Middle frontal gyrus (tissue), 1 donor: ENCODE data around the gene HNRNPC.
"Not testable (repeated sequence)": the region's sequence is repeated elsewhere in the genome, so short reads cannot be mapped to it uniquely, and the experiment has no call there.

Experiments
- DNase-seq: peaks from one replicate; pipeline ENCODE4 v3.0.0-alpha.2; 2015; ENCODE audit warnings: low spot score; ENCODE audit errors: extremely low spot score

Gene HNRNPC

DNA sequence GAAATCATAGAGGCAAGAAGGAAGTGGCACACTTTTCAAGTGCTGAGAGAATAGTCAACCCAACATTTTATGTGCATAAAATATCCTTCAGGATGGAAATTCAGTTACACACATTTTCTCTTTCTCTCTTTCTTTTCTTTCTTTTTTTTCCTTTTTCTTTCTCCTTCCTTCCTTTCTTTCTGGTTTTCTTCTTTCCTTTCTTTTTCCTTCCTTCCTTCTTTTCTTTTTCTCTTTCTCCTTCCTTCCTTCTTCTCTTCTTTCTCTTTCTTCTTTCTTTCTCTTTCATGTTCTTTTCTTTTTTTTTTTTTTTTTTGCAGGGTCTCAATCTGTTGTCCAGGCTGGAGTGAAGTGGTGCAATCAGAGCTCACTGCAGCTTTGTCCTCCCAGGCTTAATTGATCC lies 74.6 kb downstream of the HNRNPC start:
- DNase-seq: no peak

DNA sequence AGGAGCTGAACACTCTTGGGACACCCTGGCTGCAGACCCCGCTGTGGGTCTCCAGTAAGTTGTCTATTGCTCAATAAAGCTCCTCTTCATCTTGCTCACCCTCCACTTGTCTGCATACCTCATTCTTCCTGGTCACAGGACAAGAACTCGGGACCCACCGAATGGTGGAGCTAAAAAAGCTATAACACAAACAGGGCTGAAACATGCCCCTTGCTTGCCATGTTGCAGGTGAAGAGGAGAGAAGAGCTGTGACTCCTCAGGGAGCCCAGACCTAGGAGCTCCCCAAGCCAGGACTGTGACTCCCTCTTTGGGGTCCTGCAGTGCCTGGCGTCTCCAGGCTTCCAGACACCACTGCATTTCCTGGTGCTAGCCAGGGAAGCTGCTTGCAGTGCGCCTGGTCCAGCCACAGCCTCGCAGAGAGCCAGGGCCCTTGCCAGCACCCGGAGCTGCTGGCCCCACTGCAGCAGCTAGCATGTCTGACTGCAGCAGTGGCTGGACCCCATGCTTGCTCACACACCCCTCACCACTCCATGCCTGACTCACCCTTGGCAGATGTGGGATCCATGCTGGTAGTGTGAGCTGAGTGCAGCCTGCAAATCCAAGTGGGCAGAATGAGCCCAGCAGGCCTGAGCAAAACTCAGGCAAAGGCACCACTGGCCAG lies 76.2 kb downstream of the HNRNPC start:
- no peak for DNase-seq

DNA sequence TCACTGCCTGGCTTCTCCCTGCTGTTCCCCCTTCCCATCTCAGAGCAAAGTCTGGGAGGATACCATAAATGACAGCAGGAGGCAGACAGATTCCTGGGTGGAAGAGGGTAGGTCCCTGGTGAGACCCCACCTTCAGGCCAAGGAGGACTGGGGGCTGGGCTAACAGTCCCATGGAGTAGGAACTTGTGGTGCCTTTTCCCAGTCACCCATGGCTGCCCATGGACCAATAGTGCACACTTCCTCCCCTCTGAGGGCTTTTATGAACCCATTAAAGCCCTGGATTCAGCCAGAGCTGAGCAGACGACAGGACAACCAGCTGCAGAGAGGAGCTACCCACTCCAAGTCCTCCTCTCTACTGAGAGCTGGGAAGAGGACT lies 76.8 kb downstream of the HNRNPC start:
- DNase-seq: no peak

DNA sequence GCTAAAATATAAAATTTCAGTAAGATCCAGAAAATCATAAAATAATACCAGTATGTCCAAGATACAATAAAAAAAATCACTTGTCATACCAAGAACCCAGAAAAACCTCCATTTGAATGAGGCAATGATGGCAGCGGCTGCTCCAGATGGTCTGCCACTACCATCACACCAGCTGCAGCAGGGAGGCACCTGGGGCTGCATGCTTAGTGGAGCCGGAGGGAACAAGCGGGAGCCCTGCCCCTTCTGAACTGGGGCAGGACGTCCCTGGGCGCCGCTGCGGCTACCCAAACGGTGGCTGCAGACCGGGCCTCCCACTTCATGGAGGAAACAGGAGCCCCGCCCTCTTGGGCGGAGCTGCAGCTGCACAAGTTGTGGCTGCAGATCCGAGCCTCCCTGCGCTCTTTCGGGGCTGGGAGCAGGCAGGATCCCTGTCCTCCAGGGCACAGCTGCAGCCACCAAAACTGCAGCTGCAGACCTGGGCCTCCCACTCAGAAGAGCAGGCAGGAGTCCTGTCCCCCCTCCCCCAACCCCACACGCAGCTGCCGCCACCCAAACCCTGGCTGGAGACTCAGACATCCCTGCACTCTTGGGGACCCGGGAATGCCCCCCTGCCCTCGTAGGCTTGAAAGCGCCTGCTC lies 77.3 kb downstream of the HNRNPC start:
- peak; percentile 30 for DNase-seq

DNA sequence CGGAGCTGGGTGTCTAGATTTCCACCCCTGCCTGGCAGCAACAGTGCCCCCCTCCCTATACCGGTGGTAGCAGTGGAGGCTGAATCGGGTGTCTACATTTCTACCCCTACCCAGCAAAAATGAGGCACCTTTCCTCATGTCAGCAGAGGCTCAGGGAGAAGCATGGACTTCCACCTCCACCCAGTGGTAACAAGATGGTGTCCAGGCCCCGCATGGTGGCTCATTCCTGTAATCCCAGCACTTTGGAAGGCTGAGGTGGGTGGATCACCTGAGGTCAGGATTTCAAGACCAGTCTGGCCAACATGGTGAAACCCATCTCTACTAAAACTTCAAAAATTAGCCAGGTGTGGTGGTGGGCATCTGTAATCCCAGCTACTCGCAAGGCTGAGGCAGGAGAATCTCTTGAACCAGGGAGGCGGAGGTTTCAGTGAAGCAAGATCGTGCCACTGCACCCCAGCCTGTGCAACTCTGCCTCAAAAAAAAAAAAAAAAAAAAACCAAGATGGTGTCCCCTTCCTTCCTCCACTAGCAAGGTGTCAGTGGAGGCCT lies 77.9 kb downstream of the HNRNPC start:
- no peak for DNase-seq

DNA sequence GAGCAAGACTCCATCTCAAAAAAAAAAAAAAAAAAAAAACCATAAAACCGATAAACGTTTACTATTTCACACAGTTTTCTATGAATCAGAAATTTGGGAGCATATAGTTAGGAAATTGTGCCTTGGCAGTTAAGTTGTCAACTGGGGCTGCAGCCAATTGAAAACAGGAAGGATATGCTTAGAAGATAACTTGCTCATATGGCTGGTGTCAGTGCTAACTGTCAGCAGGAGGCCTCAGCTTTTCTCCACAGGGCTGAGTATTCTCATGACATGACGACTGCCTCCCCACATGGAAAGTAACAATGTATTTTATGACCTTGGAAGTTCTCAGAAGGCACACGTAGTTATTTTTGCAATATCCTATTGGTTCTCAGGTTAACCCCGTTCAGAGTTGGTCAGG lies 83.8 kb downstream of the HNRNPC start:
- DNase-seq: no peak

DNA sequence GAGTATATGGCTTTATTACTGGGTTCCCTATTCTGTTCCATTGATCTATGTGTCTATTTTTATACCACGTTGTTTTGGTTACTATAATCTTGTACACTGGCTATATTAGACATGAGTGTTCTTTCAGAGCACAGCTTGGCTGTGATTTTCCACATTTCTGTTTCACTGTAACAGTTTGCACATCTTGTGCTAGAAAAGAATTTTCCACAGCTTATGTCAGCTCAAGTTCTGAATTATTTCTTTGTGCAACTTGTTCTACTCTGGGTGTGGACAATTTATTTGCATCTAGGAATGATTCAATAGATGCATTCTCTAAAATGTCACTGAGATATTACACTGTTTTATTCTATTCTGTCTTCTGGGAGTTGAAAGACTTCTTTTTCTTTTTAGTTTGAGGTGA lies 85.0 kb downstream of the HNRNPC start:
- peak; percentile 51 for DNase-seq

DNA sequence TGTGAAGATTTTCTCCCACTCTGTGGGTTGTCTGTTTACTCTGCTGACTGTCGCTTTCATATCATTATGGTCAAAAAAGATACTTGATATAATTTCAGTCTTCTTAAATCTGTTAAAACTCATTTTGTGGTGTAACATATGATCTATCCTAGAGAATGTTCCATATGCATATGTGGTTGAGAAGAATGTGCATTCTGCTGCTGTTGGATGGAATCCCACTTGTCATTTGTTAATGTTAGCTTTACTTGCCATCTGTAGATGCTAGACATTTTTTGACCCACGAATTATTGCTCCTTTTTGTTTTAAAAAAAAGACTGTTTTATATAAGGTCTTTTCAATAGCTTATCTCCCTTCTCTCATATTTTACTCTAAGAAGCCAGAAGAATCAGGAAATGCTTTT lies 87.1 kb downstream of the HNRNPC start:
- no peak for DNase-seq

DNA sequence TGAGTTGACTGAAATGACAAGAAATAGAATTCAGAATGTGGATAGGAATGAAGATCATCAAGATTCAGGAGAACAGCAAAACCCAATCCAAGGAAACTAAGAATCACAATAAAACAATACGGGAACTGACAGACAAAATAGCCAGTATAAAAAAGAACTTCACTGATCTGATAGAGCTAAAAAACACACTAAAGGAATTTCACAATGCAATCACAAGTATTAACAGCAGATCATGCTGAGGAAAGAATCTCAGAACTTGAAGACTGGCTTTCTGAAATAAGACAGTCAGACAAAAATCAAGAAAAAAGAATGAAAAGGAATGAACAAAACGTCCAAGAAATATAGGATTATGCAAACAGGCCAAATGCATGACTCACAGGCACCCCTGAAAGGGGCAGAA lies 98.1 kb downstream of the HNRNPC start:
- no peak for DNase-seq

DNA sequence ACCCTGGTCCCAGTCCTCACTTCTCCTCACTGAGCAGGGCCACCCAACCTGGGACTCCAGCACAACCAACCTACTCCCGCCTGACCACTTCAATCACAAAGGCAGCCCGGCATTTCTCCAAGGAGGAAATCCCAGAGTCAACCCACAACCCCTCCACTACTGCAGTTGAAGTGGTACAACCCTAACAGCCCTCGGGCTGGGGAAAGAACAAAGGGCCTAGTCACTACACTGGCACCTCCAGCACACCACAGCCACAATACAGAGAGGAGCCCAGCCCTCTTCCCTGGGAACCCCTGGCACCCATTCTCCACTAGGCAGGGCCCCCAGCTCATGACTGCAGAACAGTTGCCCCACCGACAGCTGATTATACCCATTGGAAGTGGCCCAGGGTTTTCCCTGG lies 99.7 kb downstream of the HNRNPC start:
- DNase-seq: no peak

DNA sequence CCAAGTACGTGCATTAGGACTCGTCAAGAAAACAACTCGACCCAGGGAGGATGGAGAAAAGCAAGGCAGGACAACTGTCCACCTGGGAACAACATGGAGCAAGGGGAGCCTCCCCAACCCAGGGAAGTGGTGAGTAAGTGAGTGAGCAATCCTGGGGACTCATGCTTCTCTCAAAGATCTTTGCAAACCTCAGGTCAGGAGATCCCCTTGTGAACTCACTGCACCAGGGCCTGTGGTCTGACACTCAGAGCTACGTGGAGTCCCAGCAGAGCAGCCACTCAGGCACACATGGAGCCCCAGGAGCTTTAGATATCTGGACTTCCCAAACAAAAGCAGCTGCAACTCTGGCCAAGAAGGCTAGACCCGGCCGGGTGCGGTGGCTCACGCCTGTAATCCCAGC lies 101.2 kb downstream of the HNRNPC start:
- no peak for DNase-seq

DNA sequence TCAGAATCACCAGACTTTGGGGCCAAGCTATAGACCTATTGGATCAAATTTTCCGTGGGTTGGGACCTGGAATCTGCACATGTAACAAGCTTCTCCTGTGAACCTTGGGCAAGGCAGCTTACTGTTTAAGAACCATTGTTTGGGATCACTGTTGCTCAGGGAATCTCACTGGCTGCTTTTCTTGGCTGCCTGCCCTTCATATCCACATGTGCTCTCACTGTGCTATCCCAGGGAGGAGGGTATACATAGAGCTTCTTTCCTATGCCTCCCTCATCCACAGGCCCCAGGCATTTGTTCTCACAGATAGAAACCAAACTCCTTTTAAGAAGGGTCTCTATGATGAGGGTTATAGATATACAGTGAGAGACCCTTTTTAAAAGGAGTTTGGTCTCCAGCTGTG lies 103.6 kb downstream of the HNRNPC start:
- not testable (repeated sequence) for DNase-seq

DNA sequence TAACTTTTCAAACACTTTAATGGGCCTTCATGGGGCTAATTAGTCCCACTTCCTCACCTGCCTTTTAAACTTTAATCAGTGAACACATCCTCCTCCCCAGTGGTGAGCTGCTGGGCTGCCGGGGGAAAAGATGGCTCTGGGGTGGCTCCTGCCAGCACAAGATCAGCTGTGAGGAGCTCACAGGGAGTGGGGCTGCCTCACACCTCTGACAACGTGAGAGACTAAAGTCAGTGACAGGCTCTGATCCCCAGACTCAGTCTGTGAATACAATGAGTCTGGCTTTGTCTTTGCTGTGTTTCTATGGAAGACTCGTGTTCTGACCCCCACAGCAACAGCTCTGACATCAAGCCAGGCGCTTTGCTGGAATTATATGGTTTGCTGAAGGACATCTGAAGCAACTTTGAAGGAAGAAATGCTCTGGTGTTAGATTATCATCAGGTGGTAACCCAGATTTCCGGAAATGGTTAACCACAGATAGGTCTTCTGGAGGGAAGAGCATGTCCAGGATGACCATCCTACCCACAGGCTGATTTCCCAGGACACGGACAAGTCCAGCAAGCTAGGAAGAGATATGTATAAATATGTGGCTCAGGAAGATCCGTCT lies 104.1 kb downstream of the HNRNPC start:
- not testable (repeated sequence) for DNase-seq

DNA sequence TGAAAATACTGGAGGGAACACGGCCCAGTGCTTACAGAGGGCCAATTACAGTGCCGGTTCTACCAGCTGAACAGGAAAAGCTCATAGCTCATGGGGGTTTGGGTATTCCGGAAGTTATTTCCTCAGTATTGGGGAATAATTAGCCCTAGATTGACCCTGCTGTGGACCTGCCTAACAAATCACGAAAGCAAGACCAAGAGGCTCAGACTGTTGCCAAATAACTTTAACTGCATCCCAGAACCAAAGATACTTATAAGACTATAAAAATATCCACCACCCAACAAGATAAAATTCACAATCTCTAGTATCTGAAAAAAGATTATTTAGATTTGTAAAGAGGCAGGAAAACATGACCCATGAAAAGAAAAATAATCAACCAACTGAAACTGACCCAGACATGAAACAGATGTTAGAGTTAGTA lies 105.4 kb downstream of the HNRNPC start:
- no peak for DNase-seq

DNA sequence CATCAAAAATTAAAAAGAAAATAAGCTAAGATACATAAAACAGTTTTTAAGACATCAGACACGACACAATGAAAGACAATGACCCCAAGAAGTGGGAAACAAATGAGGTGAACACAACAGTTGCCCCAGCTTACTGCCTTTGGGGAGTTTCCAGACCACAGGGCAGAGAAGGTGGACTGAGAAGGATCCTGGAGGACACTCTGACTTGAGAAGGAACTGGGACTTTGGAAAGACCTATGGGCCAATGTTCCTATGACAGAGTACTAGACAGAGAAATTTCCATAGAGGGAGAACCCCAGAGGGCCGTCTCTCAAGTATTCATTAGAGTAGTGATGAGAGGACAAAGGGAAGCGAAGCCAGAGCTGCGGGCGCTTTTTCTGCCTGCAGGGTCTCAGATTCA lies 107.2 kb downstream of the HNRNPC start:
- no peak for DNase-seq

DNA sequence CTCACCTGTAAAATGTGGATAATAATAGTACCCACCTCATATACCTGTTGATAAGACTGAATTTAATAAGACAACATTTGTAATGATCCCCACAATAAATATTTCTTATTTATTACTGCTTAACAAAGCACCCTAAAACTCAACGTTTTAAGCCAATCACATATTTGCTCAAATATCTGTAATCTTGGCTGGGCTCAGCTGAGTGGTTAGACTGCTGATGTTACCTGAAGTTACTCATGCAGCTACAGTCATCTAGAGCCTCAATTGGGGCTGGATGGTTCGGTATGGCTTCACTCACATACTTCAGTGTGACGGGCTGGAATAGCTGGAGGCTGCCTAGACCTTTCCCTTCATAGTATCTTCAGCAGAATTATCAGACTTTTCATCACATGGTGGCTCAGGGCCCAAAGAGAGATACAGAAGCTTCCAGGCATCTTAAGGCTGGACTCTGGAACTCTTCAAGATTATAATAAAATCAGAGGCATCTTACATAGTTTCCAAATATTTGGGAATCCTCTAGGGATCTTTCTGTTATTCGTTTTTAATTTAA lies 109.1 kb downstream of the HNRNPC start:
- DNase-seq: no peak
